H9 (cell line): ENCODE results near the gene DRD5. TPM values are rescaled to one million over a fixed set of nuclear protein-coding genes. Genes with fewer than 3 reads are reported as not detected.

Source experiments
- DNase-seq: peaks from one replicate; pipeline ENCODE4 v3.0.0-alpha.2; 2017
- H2AFZ ChIP-seq: one replicate; pipeline ENCODE4 v1.6.1; 2013; ENCODE audit warnings: mild to moderate bottlenecking, low read length, control low read depth, moderate library complexity
- H2AK5ac ChIP-seq: 2 replicates; pipeline ENCODE4 v1.6.1; 2013; ENCODE audit warnings: low read length, control low read depth, mixed read lengths; ENCODE audit not compliant: insufficient read length
- H2BK120ac ChIP-seq: one replicate; pipeline ENCODE4 v1.6.1; 2013; ENCODE audit warnings: low read depth, mild to moderate bottlenecking, low read length, control low read depth, inconsistent platforms; ENCODE audit not compliant: poor library complexity, severe bottlenecking
- H2BK12ac ChIP-seq: 2 replicates; pipeline ENCODE4 v1.6.1; 2013; ENCODE audit warnings: low read length, control low read depth, mixed read lengths, low read depth; ENCODE audit not compliant: insufficient read length
- H2BK15ac ChIP-seq: 2 replicates; pipeline ENCODE4 v1.6.1; 2013; ENCODE audit warnings: low read depth, low read length, control low read depth
- H2BK20ac ChIP-seq: one replicate; pipeline ENCODE4 v1.6.1; 2013; ENCODE audit warnings: low read depth, mild to moderate bottlenecking, low read length, control low read depth, inconsistent platforms; ENCODE audit not compliant: poor library complexity, severe bottlenecking
- H2BK5ac ChIP-seq: 2 replicates; pipeline ENCODE4 v1.6.1; 2013; ENCODE audit warnings: low read length, control low read depth, mixed read lengths; ENCODE audit not compliant: insufficient read length
- H3K14ac ChIP-seq: 2 replicates; pipeline ENCODE4 v1.6.1; 2013; ENCODE audit warnings: low read length, control low read depth; ENCODE audit not compliant: insufficient read depth
- H3K18ac ChIP-seq: 2 replicates; pipeline ENCODE4 v1.6.1; 2013; ENCODE audit warnings: low read depth, mild to moderate bottlenecking, mixed read lengths, low read length, control low read depth; ENCODE audit not compliant: insufficient read length
- H3K23ac ChIP-seq: 2 replicates; pipeline ENCODE4 v1.6.1; 2013; ENCODE audit warnings: low read length, control low read depth, mixed read lengths, low read depth; ENCODE audit not compliant: insufficient read length
- H3K23me2 ChIP-seq: 2 replicates; pipeline ENCODE4 v1.6.1; 2013; ENCODE audit warnings: low read depth, mild to moderate bottlenecking, mixed read lengths, low read length, control low read depth; ENCODE audit not compliant: insufficient read length, poor library complexity, severe bottlenecking
- H3K27ac ChIP-seq: 2 replicates; pipeline ENCODE4 v1.5.1; 2013; ENCODE audit warnings: low read length, control low read depth, mixed read lengths, low read depth; ENCODE audit not compliant: insufficient read length
- H3K27me3 ChIP-seq: 2 replicates; pipeline ENCODE4 v1.6.1; 2013; ENCODE audit warnings: low read length, control low read depth, inconsistent platforms; ENCODE audit not compliant: insufficient read depth
- H3K4ac ChIP-seq: 2 replicates; pipeline ENCODE4 v1.6.1; 2013; ENCODE audit warnings: low read depth, mild to moderate bottlenecking, control low read depth, inconsistent platforms, low read length, moderate library complexity
- H3K4me1 ChIP-seq: 2 replicates; pipeline ENCODE4 v1.6.1; 2013; ENCODE audit warnings: low read length, control low read depth, inconsistent platforms; ENCODE audit not compliant: insufficient read depth
- H3K4me2 ChIP-seq: 2 replicates; pipeline ENCODE4 v1.6.1; 2013; ENCODE audit warnings: low read length, control low read depth, mixed read lengths; ENCODE audit not compliant: insufficient read length, insufficient read depth
- H3K56ac ChIP-seq: 2 replicates; pipeline ENCODE4 v1.6.1; 2013; ENCODE audit warnings: low read depth, mild to moderate bottlenecking, mixed read lengths, low read length, control low read depth; ENCODE audit not compliant: insufficient read length
- H3K79me1 ChIP-seq: 2 replicates; pipeline ENCODE4 v1.6.1; 2013; ENCODE audit warnings: low read depth, mild to moderate bottlenecking, moderate library complexity, low read length, control low read depth, inconsistent platforms; ENCODE audit not compliant: insufficient read depth, poor library complexity, severe bottlenecking
- H3K79me2 ChIP-seq: 2 replicates; pipeline ENCODE4 v1.6.1; 2013; ENCODE audit warnings: low read length, control low read depth, inconsistent platforms; ENCODE audit not compliant: insufficient read depth
- H3K9ac ChIP-seq: 2 replicates; pipeline ENCODE4 v1.6.1; 2013; ENCODE audit warnings: low read length, control low read depth, mixed read lengths; ENCODE audit not compliant: insufficient read length; ENCODE audit errors: extremely low read depth
- H3K9me3 ChIP-seq: one replicate; pipeline ENCODE4 v1.6.1; 2013; ENCODE audit warnings: low read depth, low read length, inconsistent platforms; ENCODE audit not compliant: control insufficient read depth
- H3T11ph ChIP-seq: one replicate; pipeline ENCODE4 v1.6.1; 2013; ENCODE audit warnings: mild to moderate bottlenecking, low read length, control low read depth, inconsistent platforms
- H4K20me1 ChIP-seq: one replicate; pipeline ENCODE4 v1.6.1; 2013; ENCODE audit not compliant: control insufficient read depth, insufficient read length, insufficient read depth
- H4K5ac ChIP-seq: 2 replicates; pipeline ENCODE4 v1.6.1; 2013; ENCODE audit warnings: low read depth, mild to moderate bottlenecking, mixed read lengths, low read length, control low read depth; ENCODE audit not compliant: insufficient read length
- H4K8ac ChIP-seq: replicated peaks from 2 replicates; pipeline ENCODE4 v1.6.1; 2013; ENCODE audit warnings: low read length, control low read depth, mixed read lengths, low read depth; ENCODE audit not compliant: insufficient read length
- H4K91ac ChIP-seq: 2 replicates; pipeline ENCODE4 v1.6.1; 2013; ENCODE audit warnings: low read depth, mild to moderate bottlenecking, moderate library complexity, mixed read lengths, low read length, control low read depth; ENCODE audit not compliant: insufficient read length
- H3K27ac Mint-ChIP-seq, 3 experiments: 2 replicates in 2 of 3; 3 replicates in 1 of 3; pipeline ENCODE4 v1.8.0; 2020 to 2021; ENCODE audit warnings: mixed read lengths in 3 of 3, mild to moderate bottlenecking in 1 of 3, moderate library complexity in 1 of 3
- H3K27me3 Mint-ChIP-seq: 2 replicates; pipeline ENCODE4 v1.8.0; 2021; ENCODE audit warnings: low read depth, mild to moderate bottlenecking, moderate library complexity, mixed read lengths
- H3K36me3 Mint-ChIP-seq, 3 experiments: 2 replicates in 2 of 3; 3 replicates in 1 of 3; pipeline ENCODE4 v1.8.0; 2020 to 2021; ENCODE audit warnings: low read depth in 3 of 3, mixed read lengths in 3 of 3; ENCODE audit not compliant: insufficient read depth in 1 of 3
- H3K4me1 Mint-ChIP-seq, 2 experiments: 2 replicates each; pipeline ENCODE4 v1.8.0; 2020; ENCODE audit warnings: mixed read lengths in 2 of 2
- H3K4me3 Mint-ChIP-seq, 2 experiments: 2 replicates in 1 of 2; 3 replicates in 1 of 2; pipeline ENCODE4 v1.8.0; 2020 to 2021; ENCODE audit warnings: mild to moderate bottlenecking in 2 of 2, mixed read lengths in 2 of 2, moderate library complexity in 1 of 2
- H3K9me3 Mint-ChIP-seq, 2 experiments: 2 replicates in 1 of 2; 3 replicates in 1 of 2; pipeline ENCODE4 v1.8.0; 2020; ENCODE audit warnings: mild to moderate bottlenecking in 2 of 2, mixed read lengths in 2 of 2, moderate library complexity in 1 of 2
- WGBS: extraction: QIAGEN DNeasy Blood & Tissue Kit; methylation state at CpG from one replicate; pipeline ENCODE4 v1.1.7; 2013; ENCODE audit warnings: missing lambda C conversion rate, low lambda C conversion rate, mixed read lengths; ENCODE audit not compliant: insufficient read length; ENCODE audit errors: extremely low coverage; 5-methylcytosine and 5-hydroxymethylcytosine counted together
- total RNA-seq: library from RNA; stranded (reverse); gene quantifications from 2 replicates; pipeline ENCODE4 v1.2.1, GENCODE V29; 2021
- TF ChIP-seq, protein P1 (sequence below): fragments of 200-600 bp; sonication (generic); conservative IDR thresholded peaks from 3 replicates; pipeline ENCODE4 v1.8.0; 2021; ENCODE audit warnings: antibody characterized with exemption, mild to moderate bottlenecking

Gene DRD5
- total RNA-seq, 1 experiment from 2014 or later, result not detected

- H3K56ac ChIP-seq, result no peak overlapping the region
- H3K79me1 ChIP-seq, result no peaks in the 10 kb centered on the region
- no peaks in the 10 kb centered on the region for H4K20me1 ChIP-seq
- H2AK5ac ChIP-seq, result no peak overlapping the region
- no peak overlapping the region for H2AFZ ChIP-seq
- no peak overlapping the region for H3K18ac ChIP-seq
- no peak overlapping the region for H3K14ac ChIP-seq
- no peak overlapping the region for H2BK15ac ChIP-seq
- H3K4me2 ChIP-seq, result no peak overlapping the region
- peaks cover 12% of the 10 kb centered on the region for H3K27me3 Mint-ChIP-seq
- TF ChIP-seq, protein P1, sequence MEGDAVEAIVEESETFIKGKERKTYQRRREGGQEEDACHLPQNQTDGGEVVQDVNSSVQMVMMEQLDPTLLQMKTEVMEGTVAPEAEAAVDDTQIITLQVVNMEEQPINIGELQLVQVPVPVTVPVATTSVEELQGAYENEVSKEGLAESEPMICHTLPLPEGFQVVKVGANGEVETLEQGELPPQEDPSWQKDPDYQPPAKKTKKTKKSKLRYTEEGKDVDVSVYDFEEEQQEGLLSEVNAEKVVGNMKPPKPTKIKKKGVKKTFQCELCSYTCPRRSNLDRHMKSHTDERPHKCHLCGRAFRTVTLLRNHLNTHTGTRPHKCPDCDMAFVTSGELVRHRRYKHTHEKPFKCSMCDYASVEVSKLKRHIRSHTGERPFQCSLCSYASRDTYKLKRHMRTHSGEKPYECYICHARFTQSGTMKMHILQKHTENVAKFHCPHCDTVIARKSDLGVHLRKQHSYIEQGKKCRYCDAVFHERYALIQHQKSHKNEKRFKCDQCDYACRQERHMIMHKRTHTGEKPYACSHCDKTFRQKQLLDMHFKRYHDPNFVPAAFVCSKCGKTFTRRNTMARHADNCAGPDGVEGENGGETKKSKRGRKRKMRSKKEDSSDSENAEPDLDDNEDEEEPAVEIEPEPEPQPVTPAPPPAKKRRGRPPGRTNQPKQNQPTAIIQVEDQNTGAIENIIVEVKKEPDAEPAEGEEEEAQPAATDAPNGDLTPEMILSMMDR, result no peak
- no peak overlapping the region for H3K27ac Mint-ChIP-seq
- H3K4me1 Mint-ChIP-seq, result peaks cover 4 to 11% of the 10 kb centered on the region in 2 experiments; a peak in 2 of 4 replicates
- no peaks in the 10 kb centered on the region; the same call in 1 of the 2 replicates for H3K27me3 ChIP-seq
- H3K23me2 ChIP-seq, result no peaks in the 10 kb centered on the region
- H3K9ac ChIP-seq, result no peak overlapping the region
- WGBS, result no CpG with 5 or more reads among the region's 5 CpGs
- H3T11ph ChIP-seq, result no peak overlapping the region
- no peak overlapping the region for H2BK12ac ChIP-seq
- no peak overlapping the region for H2BK120ac ChIP-seq
- H3K4me3 Mint-ChIP-seq, result no peak overlapping the region
- no peak overlapping the region for H4K91ac ChIP-seq
- H3K9me3 ChIP-seq, result no peaks in the 10 kb centered on the region
- H4K8ac ChIP-seq, result no peak overlapping the region
- no peaks in the 10 kb centered on the region for H3K4me1 ChIP-seq
- no peak overlapping the region for H2BK5ac ChIP-seq
- no peaks in the 10 kb centered on the region for H3K79me2 ChIP-seq
- no peaks in the 10 kb centered on the region for H3K9me3 Mint-ChIP-seq
- no peak overlapping the region for H2BK20ac ChIP-seq
- H3K23ac ChIP-seq, result no peak overlapping the region
- no peak overlapping the region for H4K5ac ChIP-seq
- no peak overlapping the region for H3K27ac ChIP-seq
- no peaks in the 10 kb centered on the region for H3K36me3 Mint-ChIP-seq
- no peak for DNase-seq
- H3K4ac ChIP-seq, result no peak overlapping the region
These were observed 17.2 kb upstream of the DRD5 start for GRCh38 chr4:9764155-9764696.
